HL-60/S4 (cell line): ENCODE results near the gene FIBCD1.

ENCODE experiments used
- in situ Hi-C: fragments of 300-500 bp; cut with MboI; formaldehyde crosslinking; loops from 2 replicates; pipeline ENCODE4 v1.14.3; 2022; ENCODE audit warnings: low sequenced_read_pairs

The FIBCD1 gene

GRCh38 chr9:130925050-130925678, 13.9 kb downstream of the FIBCD1 start:
- in situ Hi-C loops, result no loop called here

- in situ Hi-C loops, result no loop called here
Observed at GRCh38 chr9:130924448-130924788, 14.6 kb downstream of the FIBCD1 start.

GRCh38 chr9:130923611-130924447, 15.2 kb downstream of the FIBCD1 start:
- in situ Hi-C loops, result no loop called here

- in situ Hi-C loops, result no loop called here
Observed at GRCh38 chr9:130922893-130923610, 16.0 kb downstream of the FIBCD1 start.

- in situ Hi-C loops, result no loop called here
Observed at GRCh38 chr9:130921989-130922892, 16.8 kb downstream of the FIBCD1 start.

GRCh38 chr9:130921300-130921988, 17.6 kb downstream of the FIBCD1 start:
- in situ Hi-C loops, result no loop called here

GRCh38 chr9:130920762-130921299, 18.2 kb downstream of the FIBCD1 start:
- in situ Hi-C loops, result no loop called here

- in situ Hi-C loops, result no loop called here
Observed at GRCh38 chr9:130920233-130920632, 18.8 kb downstream of the FIBCD1 start.

- in situ Hi-C loops, result no loop called here
Observed at GRCh38 chr9:130919559-130920145, 19.4 kb downstream of the FIBCD1 start.

- in situ Hi-C loops, result no loop called here
Observed at GRCh38 chr9:130918826-130919558, 20.1 kb downstream of the FIBCD1 start.

GRCh38 chr9:130918101-130918825, 20.8 kb downstream of the FIBCD1 start:
- in situ Hi-C loops, result no loop called here

GRCh38 chr9:130917168-130917960, 21.7 kb downstream of the FIBCD1 start:
- in situ Hi-C loops, result no loop called here

GRCh38 chr9:130915096-130915447, 24.0 kb downstream of the FIBCD1 start:
- in situ Hi-C loops, result no loop called here

- in situ Hi-C loops, result no loop called here
Observed at GRCh38 chr9:130914417-130915095, 24.5 kb downstream of the FIBCD1 start.

GRCh38 chr9:130913599-130914416, 25.2 kb downstream of the FIBCD1 start:
- in situ Hi-C loops, result no loop called here

- in situ Hi-C loops, result no loop called here
Observed at GRCh38 chr9:130912932-130913598, 26.0 kb downstream of the FIBCD1 start.
